ENCODE measurements around the gene HDGF. TPM values are rescaled to one million over a fixed set of nuclear protein-coding genes. Genes with fewer than 3 reads are reported as not detected.

Gene HDGF
- total RNA-seq, 1 donor from 2014 or later = 296 TPM

- no peaks in the 10 kb centered on the region for H3K36me3 ChIP-seq (ENCODE audit: control insufficient read depth, insufficient read depth, low read length)
- no peak for TF ChIP-seq CTCF (IDR thresholded peaks at IDR 0.05; ENCODE audit: insufficient read depth, low read length, poor library complexity, severe bottlenecking)
- DNase-seq (ENCODE audit: low read depth) = no peak
- no peaks in the 10 kb centered on the region for H3K27me3 ChIP-seq (ENCODE audit: control insufficient read depth, insufficient read depth, low read length)
- H3K4me3 ChIP-seq (ENCODE audit: low read depth, low read length) = no peak overlapping the region
Observed at GRCh38 chr1:156709757-156710489, 41.6 kb downstream of the HDGF start.

DNA sequence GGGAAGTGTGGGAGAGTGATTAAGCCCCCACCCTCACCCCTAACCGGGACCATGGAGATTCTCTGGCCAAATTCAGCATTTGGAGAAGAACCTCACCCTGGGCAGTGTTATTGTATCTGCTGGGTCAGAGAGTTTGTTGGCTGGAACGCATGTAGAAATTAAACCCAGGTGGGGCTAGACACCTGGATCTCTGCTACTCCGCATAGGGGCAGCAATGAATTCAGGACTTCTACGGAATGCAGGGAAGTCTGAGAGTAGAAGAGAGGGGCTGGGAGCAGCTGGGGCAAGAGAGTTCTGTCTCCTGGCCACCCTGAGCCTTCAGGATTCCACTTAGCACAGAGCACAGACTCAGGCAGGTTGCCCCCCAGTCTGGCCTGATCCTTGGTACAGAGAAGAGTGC is 42.4 kb downstream of the HDGF start:
- no peak for DNase-seq (ENCODE audit: low read depth)
- H3K36me3 ChIP-seq (ENCODE audit: control insufficient read depth, insufficient read depth, low read length) = no peaks in the 10 kb centered on the region
- TF ChIP-seq CTCF (IDR thresholded peaks at IDR 0.05; ENCODE audit: insufficient read depth, low read length, poor library complexity, severe bottlenecking) = no peak
- H3K4me3 ChIP-seq (ENCODE audit: low read depth, low read length) = no peak overlapping the region
- no peaks in the 10 kb centered on the region for H3K27me3 ChIP-seq (ENCODE audit: control insufficient read depth, insufficient read depth, low read length)

DNA sequence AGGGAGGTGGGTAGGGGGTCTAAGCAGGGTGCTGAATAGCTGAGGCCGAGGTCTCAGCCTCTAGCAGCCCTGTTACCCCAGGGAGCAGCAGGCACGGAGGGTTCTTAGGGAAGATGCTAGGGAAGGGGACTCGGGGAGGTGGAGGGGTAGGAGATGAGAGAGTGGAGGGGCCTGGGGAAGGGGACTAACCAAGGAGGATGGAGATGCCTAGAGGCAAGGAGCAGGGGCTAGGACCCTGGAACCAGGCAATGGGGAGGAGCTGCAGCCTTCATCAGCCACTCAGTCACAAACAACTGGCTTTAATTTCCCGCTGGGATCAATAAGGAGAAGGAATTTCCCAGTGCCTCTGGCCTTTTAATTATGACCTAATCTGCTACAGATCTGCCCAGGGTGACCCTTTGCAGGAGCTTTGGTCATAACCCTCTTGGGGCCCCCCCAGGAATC is 43.2 kb downstream of the HDGF start:
- Histone ChIP-seq H3K27me3 (ENCODE audit: control insufficient read depth, insufficient read depth, low read length) (no peaks in the 10 kb centered on the region), H3K36me3 (ENCODE audit: control insufficient read depth, insufficient read depth, low read length) (no peaks in the 10 kb centered on the region), H3K4me3 (ENCODE audit: low read depth, low read length) (no peak overlapping the region)
- no peak for TF ChIP-seq CTCF (IDR thresholded peaks at IDR 0.05; ENCODE audit: insufficient read depth, low read length, poor library complexity, severe bottlenecking)
- DNase-seq (ENCODE audit: low read depth) = no peak

DNA sequence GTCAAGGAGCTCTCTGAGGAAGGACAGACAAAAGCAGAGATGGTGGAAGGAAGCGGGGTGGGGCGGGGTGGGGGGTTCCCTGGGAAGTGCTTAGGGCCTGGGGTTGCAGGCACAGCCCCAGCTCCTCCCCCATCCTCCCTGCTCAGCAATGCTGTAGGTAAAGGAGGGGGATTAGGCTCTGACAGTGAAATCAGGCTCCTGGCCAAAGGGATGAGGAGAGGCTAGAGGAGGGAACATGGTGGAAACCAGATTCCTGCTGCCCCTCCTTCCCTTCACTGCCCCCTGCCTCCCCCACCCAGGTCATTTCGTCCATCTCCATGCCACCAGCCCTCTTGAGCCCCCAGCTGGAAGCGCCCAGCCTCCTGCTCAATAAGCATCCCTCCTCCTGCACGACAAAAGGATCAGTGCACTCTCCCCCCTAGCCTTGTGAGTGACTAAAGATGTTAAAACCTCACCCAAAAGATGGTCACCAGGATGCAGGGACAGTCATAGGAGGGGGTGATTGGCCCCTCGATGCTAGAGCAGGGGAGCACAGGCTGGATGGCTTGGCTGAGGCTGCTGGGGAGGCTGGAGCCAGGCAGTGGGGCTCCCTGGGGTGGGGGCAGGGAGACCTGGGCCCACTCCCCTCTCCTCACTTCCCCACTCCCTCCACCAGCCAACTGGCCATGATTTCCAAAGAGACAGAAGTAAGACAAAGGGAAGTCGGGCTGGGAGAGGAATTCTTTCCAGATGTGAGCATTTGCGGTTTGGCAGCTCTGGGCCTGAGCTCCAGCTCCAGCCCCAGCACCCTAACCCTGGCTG is 43.9 kb downstream of the HDGF start:
- H3K4me3 ChIP-seq (ENCODE audit: low read depth, low read length) = no peak overlapping the region
- DNase-seq (ENCODE audit: low read depth) = no peak
- no peaks in the 10 kb centered on the region for H3K36me3 ChIP-seq (ENCODE audit: control insufficient read depth, insufficient read depth, low read length)

DNA sequence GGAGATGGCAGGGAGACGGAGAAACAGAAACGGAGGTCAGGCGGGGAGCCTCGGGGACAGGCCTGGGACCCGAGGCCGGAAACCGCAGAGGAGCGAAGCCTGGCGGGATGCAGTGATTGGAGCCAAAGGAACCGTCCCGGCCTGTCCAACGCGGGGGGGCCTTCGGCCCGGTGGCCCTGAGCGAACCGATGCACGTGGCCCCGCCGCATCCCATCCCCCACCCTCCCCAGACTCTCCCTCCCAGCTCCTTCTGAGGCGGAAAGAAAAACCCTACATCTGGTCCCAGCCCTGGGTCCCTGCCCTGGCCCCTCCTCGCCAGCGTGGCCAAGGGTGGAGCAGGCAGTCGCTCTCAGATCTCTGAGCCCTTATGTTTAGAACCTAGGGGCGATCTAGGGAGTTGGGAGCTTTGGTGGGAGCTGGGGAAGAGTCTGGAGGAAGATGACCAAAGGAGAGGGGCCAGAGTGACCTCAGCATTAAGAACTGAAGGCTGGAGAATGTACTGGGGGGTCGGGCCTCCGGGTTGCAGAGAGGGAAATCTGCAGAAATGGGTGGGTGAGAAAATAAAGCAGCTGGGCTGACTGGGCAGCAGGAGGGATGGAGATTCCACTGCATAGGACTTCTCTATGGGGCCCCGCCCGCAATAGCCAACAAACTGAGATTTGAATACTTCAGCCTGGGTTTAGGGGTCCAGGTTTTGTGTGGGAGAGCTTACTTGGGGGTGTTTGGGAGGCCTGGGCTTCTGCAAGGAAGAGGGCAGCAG is 44.6 kb downstream of the HDGF start:
- no peak for DNase-seq (ENCODE audit: low read depth)
- Histone ChIP-seq H3K36me3 (ENCODE audit: control insufficient read depth, insufficient read depth, low read length) (no peaks in the 10 kb centered on the region), H3K4me3 (ENCODE audit: low read depth, low read length) (peak overlapping the region; percentile 21), H3K27me3 (ENCODE audit: control insufficient read depth, insufficient read depth, low read length) (no peaks in the 10 kb centered on the region)
- TF ChIP-seq CTCF (IDR thresholded peaks at IDR 0.05; ENCODE audit: insufficient read depth, low read length, poor library complexity, severe bottlenecking) = no peak

More for the DNA sequence above, 43.9 kb downstream of the HDGF start:
- H3K27me3 ChIP-seq (ENCODE audit: control insufficient read depth, insufficient read depth, low read length) = no peaks in the 10 kb centered on the region
- TF ChIP-seq CTCF (IDR thresholded peaks at IDR 0.05; ENCODE audit: insufficient read depth, low read length, poor library complexity, severe bottlenecking) = no peak
